ENCODE results near the gene USH2A.

DNA sequence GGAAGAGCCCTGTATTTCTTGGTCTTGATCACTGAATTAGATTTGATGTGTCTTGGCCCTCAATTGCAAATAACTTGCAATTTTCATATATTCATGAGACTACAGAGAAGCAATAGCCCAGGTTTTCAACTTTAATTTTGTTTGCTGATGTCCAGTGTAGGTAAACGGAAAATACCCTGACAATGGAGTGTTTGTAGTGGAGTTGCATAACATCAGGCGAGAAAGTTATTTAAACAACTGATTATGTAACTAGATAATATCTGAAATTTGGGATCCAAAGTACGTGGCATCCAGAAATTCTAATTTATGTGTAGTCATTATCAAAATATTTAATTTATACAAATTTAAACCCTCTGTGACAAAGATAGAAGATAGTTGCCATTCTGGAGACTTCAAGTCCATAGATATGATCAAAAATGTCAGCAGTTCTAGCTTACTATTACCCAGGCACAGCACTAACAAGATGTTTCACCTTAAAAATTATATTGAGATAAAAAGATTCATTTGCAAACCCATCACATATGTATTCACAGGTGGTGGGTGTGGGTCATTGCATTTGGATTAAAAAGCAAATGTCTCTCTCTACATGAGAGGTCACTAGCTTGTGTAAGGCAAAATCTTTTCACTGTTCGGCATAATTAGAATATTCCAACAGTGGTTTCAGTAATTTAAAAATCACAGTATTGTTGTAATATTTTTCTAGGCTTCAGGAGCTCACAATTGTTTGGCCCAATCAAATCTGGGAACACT is 705.4 kb downstream of the USH2A start:
- TF ChIP-seq CTCF (IDR thresholded peaks at IDR 0.05): no peak
- TF ChIP-seq POLR2AphosphoS5 (IDR thresholded peaks at IDR 0.05; ENCODE audit: low read depth, low read length): no peak
- no peak for TF ChIP-seq EP300 (IDR thresholded peaks at IDR 0.05; ENCODE audit: borderline replicate concordance in 1 of 2, low read depth in 1 of 2, low read length in 1 of 2)
- no peak for TF ChIP-seq RAD21 (IDR thresholded peaks at IDR 0.05; ENCODE audit: low read length)
- TF ChIP-seq, protein P1, sequence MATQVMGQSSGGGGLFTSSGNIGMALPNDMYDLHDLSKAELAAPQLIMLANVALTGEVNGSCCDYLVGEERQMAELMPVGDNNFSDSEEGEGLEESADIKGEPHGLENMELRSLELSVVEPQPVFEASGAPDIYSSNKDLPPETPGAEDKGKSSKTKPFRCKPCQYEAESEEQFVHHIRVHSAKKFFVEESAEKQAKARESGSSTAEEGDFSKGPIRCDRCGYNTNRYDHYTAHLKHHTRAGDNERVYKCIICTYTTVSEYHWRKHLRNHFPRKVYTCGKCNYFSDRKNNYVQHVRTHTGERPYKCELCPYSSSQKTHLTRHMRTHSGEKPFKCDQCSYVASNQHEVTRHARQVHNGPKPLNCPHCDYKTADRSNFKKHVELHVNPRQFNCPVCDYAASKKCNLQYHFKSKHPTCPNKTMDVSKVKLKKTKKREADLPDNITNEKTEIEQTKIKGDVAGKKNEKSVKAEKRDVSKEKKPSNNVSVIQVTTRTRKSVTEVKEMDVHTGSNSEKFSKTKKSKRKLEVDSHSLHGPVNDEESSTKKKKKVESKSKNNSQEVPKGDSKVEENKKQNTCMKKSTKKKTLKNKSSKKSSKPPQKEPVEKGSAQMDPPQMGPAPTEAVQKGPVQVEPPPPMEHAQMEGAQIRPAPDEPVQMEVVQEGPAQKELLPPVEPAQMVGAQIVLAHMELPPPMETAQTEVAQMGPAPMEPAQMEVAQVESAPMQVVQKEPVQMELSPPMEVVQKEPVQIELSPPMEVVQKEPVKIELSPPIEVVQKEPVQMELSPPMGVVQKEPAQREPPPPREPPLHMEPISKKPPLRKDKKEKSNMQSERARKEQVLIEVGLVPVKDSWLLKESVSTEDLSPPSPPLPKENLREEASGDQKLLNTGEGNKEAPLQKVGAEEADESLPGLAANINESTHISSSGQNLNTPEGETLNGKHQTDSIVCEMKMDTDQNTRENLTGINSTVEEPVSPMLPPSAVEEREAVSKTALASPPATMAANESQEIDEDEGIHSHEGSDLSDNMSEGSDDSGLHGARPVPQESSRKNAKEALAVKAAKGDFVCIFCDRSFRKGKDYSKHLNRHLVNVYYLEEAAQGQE (IDR thresholded peaks at IDR 0.05; ENCODE audit: low read depth, low read length): no peak
- no peak for TF ChIP-seq RFX5 (IDR thresholded peaks at IDR 0.05; ENCODE audit: low read length)
- no peak for TF ChIP-seq TAF1 (IDR thresholded peaks at IDR 0.05; ENCODE audit: borderline replicate concordance, low read depth, low read length)
- TF ChIP-seq SMC3 (IDR thresholded peaks at IDR 0.05; ENCODE audit: low read depth, low read length): no peak
- no peak for TF ChIP-seq SIN3A (IDR thresholded peaks at IDR 0.05; ENCODE audit: borderline replicate concordance, low read depth, low read length)
- TF ChIP-seq, protein P2, sequence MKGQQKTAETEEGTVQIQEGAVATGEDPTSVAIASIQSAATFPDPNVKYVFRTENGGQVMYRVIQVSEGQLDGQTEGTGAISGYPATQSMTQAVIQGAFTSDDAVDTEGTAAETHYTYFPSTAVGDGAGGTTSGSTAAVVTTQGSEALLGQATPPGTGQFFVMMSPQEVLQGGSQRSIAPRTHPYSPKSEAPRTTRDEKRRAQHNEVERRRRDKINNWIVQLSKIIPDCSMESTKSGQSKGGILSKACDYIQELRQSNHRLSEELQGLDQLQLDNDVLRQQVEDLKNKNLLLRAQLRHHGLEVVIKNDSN (IDR thresholded peaks at IDR 0.05; ENCODE audit: borderline replicate concordance, low read depth): no peak
- TF ChIP-seq, protein P3, sequence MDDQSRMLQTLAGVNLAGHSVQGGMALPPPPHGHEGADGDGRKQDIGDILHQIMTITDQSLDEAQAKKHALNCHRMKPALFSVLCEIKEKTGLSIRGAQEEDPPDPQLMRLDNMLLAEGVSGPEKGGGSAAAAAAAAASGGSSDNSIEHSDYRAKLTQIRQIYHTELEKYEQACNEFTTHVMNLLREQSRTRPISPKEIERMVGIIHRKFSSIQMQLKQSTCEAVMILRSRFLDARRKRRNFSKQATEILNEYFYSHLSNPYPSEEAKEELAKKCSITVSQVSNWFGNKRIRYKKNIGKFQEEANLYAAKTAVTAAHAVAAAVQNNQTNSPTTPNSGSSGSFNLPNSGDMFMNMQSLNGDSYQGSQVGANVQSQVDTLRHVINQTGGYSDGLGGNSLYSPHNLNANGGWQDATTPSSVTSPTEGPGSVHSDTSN (IDR thresholded peaks at IDR 0.05): no peak
- no peak for TF ChIP-seq MAX (IDR thresholded peaks at IDR 0.05; ENCODE audit: low read depth)
- TF ChIP-seq GABPA (IDR thresholded peaks at IDR 0.05; ENCODE audit: low read depth): no peak
- TF ChIP-seq RXRA (IDR thresholded peaks at IDR 0.05; ENCODE audit: borderline replicate concordance, low read depth): no peak
